ENCODE results near the gene DEDD2.

The DEDD2 gene

DNA sequence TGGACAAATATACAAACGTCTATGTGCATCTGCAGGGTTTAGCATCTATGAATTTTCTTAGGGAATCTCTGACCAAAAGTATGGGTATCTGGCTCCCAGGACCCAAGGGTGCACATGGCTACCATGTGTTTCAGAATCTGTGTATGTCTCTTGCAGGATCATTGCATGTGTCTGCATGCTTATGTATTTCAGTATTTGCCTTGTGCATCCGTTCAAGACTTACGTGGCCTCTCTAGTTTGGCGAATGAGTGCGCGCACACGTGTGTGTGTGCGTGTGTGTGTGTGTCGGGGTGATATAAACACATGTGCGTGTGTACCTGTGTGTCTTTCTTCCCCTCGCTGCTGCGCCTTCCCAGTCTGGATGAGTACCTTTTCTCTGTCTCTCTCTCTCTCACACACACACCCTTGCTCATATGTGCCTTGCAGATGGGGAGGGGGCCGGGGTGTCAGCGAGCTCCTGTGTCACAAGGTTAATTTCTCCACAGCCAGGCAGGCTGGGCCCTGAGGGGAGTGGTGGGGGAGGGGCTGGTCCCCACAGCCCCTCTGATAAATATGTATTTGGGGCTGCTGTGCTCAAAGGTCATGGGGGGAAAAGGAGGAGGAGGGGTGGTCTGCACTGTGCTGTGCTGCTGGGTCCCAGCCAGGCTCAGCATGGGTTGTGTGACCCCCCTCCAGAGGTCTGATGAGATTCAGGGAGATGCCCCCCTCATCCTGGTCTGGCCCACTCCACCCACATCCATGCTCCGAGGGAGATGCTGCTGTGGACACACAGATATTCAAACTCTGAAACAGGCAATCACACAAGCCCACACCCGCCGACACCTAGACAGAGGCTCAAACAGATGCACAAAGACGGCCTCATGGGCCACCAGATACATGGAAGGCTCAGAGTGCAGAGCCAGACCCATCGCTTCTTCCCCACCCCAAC is 47.7 kb downstream of the DEDD2 start:
- no peak for DNase-seq

- DNase-seq = no peak
Measured at GRCh38 chr19:42168206-42168605, 49.3 kb downstream of the DEDD2 start.

DNA sequence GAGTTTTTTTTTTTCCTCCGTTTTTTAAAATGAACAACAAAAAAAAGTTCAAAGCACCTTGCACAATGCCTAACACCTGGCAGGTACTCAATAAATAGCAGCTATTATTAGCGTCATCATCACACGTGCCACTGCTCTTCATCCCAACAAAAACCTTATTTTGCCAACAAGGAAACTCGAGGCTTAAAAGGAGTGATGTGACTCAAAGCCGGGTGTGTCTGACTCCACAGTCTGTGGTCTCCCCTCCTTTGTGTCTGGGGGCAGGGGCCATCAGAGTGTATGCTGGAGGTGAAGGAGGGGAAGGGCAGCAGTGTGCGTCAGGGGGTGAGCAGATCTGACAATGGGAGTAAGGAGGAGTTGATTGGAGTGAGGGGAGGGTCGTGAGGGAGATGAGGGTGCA is 51.2 kb downstream of the DEDD2 start:
- DNase-seq = no peak

GRCh38 chr19:42165146-42165545 is 52.3 kb downstream of the DEDD2 start:
- no peak for DNase-seq

- DNase-seq = no peak
Measured at GRCh38 chr19:42161616-42162263, 55.7 kb downstream of the DEDD2 start.

DNA sequence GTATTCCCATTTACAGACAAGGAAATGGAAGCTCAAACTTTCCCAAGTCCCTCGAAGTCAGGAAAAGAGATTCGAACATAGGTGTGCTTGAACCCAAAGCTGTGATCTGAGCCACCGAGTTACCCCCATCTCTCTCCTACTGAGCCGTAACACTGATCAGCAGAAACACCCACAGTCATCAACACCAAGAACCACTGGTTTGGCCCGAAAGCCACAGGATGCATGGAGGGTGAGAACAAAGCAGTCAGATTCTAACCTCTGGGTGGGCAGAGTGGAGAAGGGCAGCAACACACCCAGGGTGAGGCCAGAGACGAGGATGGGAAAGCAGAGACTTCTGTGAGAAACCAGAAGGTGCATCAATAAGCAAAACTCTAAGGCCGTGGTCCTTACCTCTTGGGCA is 57.5 kb downstream of the DEDD2 start:
- no peak for DNase-seq

DNA sequence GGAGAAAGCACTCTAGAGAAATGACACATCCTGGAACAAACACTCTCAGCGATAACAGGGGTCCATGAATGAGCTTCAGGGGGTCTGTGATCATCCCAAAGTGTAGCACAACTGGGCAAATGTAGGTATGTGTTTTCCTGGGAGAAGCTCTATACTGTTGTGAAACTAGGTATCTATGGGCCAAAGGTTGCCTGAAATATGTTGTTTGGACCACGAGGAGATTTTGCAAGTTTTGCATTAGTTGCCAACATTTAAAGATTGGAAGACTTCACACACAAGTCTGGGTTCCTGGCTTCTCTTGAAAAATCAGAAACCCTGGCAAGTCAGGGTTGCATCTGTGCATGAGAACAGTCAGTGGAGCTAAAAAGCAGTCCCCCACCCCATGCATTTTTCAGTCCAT is 58.6 kb downstream of the DEDD2 start:
- no peak for DNase-seq

DNA sequence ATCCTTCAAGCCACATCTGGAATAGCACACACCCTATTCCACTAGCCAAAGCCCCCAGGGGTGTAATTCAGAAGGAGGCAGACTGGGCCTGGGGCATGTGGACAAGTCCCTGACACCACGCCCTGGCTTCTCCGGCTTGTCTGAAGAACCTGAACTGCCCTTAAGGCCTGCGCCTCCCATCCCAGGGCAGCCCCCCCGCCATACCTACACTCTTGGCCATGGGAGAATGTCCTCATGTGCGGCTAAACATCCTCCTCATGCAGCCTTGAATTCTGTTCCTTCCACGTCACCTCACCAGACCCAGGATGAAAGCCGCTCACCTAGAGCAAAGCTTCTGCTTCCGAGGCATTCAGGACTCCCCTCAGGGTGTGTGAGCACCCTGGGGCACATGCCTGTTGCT is 60.9 kb downstream of the DEDD2 start:
- DNase-seq = no peak

DNA sequence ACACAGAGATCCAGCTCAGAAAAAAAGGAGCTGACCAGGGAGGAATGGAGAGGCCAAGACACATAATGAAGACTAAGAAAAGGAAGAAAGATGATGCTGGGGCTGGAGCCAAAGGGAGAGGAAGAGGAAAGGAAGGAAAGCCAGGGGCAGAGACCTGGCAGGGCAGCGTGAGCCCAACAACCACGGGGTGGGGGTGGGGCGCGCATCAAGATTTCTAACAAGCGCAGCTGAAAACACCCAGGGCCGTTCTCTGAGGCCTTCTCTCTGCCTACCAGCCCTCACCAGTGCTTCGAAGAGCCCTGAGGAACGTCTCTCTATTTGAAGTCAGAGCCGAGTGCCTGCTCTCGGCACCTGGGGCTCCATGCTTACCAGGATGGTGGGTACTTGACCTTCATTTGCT is 61.7 kb downstream of the DEDD2 start:
- no peak for DNase-seq

DNA sequence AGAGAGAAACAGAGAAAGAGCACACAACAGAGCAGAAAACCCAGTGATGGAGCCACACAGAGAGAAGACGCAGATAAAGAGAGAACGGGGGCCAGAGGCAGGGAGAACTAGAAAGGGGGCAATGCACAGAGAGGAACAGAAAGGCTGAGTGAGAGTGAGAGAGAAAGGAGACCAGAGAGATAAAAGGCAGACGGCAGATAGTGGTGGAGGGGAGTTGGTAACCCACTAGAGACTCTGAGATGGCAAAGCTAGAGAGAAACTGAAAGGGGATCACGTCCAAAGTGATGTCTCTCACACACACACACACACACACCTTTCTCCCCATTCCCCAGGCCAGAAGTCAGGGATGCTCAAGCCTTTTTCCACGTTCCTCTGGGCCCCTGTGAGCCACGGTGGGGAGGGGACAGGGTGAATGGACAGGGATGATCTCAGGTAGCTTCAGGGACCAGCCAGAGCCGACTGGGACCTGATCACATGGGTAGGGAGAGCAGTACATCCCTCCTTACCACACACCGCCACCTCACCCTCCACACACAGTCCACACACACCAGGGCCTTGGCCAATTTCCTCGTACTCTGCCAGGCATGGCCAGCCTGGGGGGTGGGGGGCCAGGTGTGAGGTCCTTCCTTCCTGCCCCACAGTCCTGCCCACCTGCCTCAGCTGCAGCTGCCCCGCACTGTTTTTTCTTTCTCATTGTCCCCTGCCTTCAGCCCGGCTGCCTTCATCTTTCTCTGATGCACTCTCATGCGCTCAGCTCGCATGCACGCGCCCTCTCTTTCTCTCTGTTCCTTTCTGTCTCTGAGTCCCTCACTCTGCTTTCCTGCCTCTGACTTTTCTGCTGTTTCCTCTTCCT is 62.8 kb downstream of the DEDD2 start:
- DNase-seq = no peak

- DNase-seq = no peak
Measured at GRCh38 chr19:42153672-42154433, 63.6 kb downstream of the DEDD2 start.

GRCh38 chr19:42152910-42153671 is 64.4 kb downstream of the DEDD2 start:
- DNase-seq = no peak

- no peak for DNase-seq
Measured at GRCh38 chr19:42151782-42152684, 65.4 kb downstream of the DEDD2 start.

DNA sequence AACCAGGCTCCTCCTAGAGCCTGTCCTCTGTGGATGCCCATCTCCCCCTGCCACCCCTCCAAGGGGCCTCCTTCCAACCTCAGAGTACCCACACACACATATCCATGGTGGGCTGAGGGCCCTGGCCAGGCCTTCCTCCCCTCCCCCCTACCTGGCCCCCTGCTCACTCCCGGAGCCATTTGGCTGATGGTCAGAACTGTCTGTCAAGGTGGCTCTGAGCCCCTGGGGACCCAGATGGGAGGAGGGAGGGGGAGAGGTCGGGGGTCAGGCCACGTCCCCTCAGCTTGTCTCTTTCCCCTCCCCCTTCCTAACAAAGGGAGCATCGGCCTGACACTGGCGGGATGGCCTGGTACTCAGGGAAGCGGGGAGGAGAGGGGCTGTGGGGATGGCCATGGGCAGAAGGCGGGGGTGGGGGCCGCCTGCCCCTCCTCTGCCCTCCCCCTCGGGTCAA is 66.5 kb downstream of the DEDD2 start:
- no peak for DNase-seq

GRCh38 chr19:42150364-42150763 is 67.1 kb downstream of the DEDD2 start:
- no peak for DNase-seq

GRCh38 chr19:42149447-42150202 is 67.9 kb downstream of the DEDD2 start:
- DNase-seq = no peak

All from NCI-H2029 treated with DMSO at 0.1 percent for 48 hours (cell line).